ENCODE results near the gene MAPK8IP2. TPM values are rescaled to one million over a fixed set of nuclear protein-coding genes. Genes with fewer than 3 reads are reported as not detected.

The MAPK8IP2 gene
- total RNA-seq, 1 experiment from 2014 or later: 7.8 TPM

DNA sequence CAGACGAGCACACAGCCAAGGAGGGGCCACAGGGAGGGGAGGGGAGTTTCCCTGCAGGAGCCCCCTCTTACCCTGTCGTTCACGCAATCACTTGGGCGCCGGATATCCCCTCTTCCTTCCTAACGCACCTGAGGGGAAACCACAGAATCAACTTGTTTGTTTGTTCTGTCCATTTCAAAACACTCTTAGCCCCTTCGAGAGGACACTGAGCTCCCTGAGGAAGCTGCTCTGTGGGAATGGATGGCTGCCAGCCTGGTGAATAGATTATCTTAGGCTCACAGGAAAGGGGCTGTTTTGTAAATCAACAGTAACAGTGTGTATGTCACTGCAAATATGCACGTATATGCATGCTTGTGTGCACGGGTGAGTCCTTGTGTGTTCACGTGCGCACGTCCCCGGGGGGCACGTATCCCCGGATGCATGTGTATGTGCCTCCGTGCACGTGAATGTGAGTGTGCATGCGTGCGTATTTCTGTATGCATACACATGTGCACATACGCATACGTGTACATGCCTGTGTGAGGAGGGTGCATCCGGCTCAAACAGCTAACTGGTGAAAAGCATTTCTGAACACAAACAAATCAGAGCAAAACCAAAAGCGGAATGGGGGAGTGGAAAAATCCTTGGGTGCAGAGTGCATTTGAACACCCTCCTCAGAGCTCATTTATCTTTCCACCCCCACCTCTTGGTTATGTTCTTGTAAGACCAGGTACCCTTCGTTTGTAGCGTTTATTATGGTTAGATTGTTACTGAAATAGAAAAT lies 20.2 kb downstream of the MAPK8IP2 start:
- CTCF ChIA-PET: interaction anchor here (0.6 to 1.0 kb wide), 8 partner anchors 12 to 370 kb away, joined by 3 to 8 read pairs (median 4); partner anchors contain the start of genes CHKB, HDAC10, LMF2 and NCAPH2
- no peaks in the 10 kb centered on the region for H3K9me3 ChIP-seq (ENCODE audit: low read depth, low read length, poor library complexity, severe bottlenecking)
- no peaks in the 10 kb centered on the region for H3K36me3 ChIP-seq (ENCODE audit: insufficient read depth, low read length, poor library complexity, severe bottlenecking)
- POLR2A ChIA-PET (ENCODE audit: low non-redundant PET): interaction anchor here (0.5 kb wide), 1 partner anchor 383 kb away, joined by 4 read pairs; no protein-coding TSS in a partner anchor
- no peak overlapping the region for H3K27ac ChIP-seq (ENCODE audit: low read depth, low read length, poor library complexity, severe bottlenecking)
- no TSS peak for BruUV-seq (replicated peaks)
- H3K4me1 ChIP-seq (ENCODE audit: insufficient read depth, low read length, poor library complexity, severe bottlenecking): peaks cover 14% of the 10 kb centered on the region
- H3K27me3 ChIP-seq (replicated peaks; ENCODE audit: insufficient read depth, low read depth, low read length, poor library complexity): no peaks in the 10 kb centered on the region
- DNase-seq (ENCODE audit: low spot score): peak; percentile 91
- TF ChIP-seq, protein P1, sequence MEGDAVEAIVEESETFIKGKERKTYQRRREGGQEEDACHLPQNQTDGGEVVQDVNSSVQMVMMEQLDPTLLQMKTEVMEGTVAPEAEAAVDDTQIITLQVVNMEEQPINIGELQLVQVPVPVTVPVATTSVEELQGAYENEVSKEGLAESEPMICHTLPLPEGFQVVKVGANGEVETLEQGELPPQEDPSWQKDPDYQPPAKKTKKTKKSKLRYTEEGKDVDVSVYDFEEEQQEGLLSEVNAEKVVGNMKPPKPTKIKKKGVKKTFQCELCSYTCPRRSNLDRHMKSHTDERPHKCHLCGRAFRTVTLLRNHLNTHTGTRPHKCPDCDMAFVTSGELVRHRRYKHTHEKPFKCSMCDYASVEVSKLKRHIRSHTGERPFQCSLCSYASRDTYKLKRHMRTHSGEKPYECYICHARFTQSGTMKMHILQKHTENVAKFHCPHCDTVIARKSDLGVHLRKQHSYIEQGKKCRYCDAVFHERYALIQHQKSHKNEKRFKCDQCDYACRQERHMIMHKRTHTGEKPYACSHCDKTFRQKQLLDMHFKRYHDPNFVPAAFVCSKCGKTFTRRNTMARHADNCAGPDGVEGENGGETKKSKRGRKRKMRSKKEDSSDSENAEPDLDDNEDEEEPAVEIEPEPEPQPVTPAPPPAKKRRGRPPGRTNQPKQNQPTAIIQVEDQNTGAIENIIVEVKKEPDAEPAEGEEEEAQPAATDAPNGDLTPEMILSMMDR (conservative IDR thresholded peaks at IDR 0.05; ENCODE audit: low read depth, low read length): peak; percentile 76
- TF ChIP-seq EZH2 (IDR thresholded peaks at IDR 0.05; ENCODE audit: borderline replicate concordance, low read depth, low read length, poor library complexity, severe bottlenecking): no peak
- H3K4me3 ChIP-seq (ENCODE audit: low read depth, low read length, poor library complexity, severe bottlenecking): peak overlapping the region; percentile 39
- intact Hi-C loops (cut with micrococcal nuclease; ENCODE audit: unreplicated experiment): loop anchor here (1.0 to 5.0 kb wide), 3 partner anchors 44 to 473 kb away; no protein-coding TSS in a partner anchor

GRCh38 chr22:50621356-50621880 lies 20.8 kb downstream of the MAPK8IP2 start:
- Histone ChIP-seq H3K27me3 (replicated peaks; ENCODE audit: insufficient read depth, low read depth, low read length, poor library complexity) (no peaks in the 10 kb centered on the region), H3K36me3 (ENCODE audit: insufficient read depth, low read length, poor library complexity, severe bottlenecking) (no peaks in the 10 kb centered on the region), H3K4me1 (ENCODE audit: insufficient read depth, low read length, poor library complexity, severe bottlenecking) (peaks cover 14% of the 10 kb centered on the region), H3K4me3 (ENCODE audit: low read depth, low read length, poor library complexity, severe bottlenecking) (peak overlapping the region; percentile 39), H3K27ac (ENCODE audit: low read depth, low read length, poor library complexity, severe bottlenecking) (no peak overlapping the region), H3K9me3 (ENCODE audit: low read depth, low read length, poor library complexity, severe bottlenecking) (no peaks in the 10 kb centered on the region)
- CTCF ChIA-PET: no interaction called here
- intact Hi-C loops (cut with micrococcal nuclease; ENCODE audit: unreplicated experiment): loop anchor here (5.0 kb wide), 2 partner anchors 71 to 474 kb away; no protein-coding TSS in a partner anchor
- BruUV-seq (replicated peaks): no TSS peak
- POLR2A ChIA-PET (ENCODE audit: low non-redundant PET): no interaction called here
- no peak for TF ChIP-seq EZH2 (IDR thresholded peaks at IDR 0.05; ENCODE audit: borderline replicate concordance, low read depth, low read length, poor library complexity, severe bottlenecking)
- TF ChIP-seq, protein P1 (conservative IDR thresholded peaks at IDR 0.05; ENCODE audit: low read depth, low read length): no peak
- DNase-seq (ENCODE audit: low spot score): no peak

- intact Hi-C loops (cut with micrococcal nuclease; ENCODE audit: unreplicated experiment): loop anchor here (5.0 kb wide), 2 partner anchors 70 to 475 kb away; no protein-coding TSS in a partner anchor
- TF ChIP-seq, protein P1 (conservative IDR thresholded peaks at IDR 0.05; ENCODE audit: low read depth, low read length): peak; percentile 40; the same call in 1 of the 2 replicates
- no peak for TF ChIP-seq EZH2 (IDR thresholded peaks at IDR 0.05; ENCODE audit: borderline replicate concordance, low read depth, low read length, poor library complexity, severe bottlenecking)
- no peak for DNase-seq (ENCODE audit: low spot score)
- BruUV-seq (replicated peaks): no TSS peak
- H3K9me3 ChIP-seq (ENCODE audit: low read depth, low read length, poor library complexity, severe bottlenecking): no peaks in the 10 kb centered on the region
- no peaks in the 10 kb centered on the region for H3K27me3 ChIP-seq (replicated peaks; ENCODE audit: insufficient read depth, low read depth, low read length, poor library complexity)
- no peak overlapping the region for H3K27ac ChIP-seq (ENCODE audit: low read depth, low read length, poor library complexity, severe bottlenecking)
- no peaks in the 10 kb centered on the region for H3K36me3 ChIP-seq (ENCODE audit: insufficient read depth, low read length, poor library complexity, severe bottlenecking)
- no peak overlapping the region for H3K4me3 ChIP-seq (ENCODE audit: low read depth, low read length, poor library complexity, severe bottlenecking)
- peaks cover 15% of the 10 kb centered on the region for H3K4me1 ChIP-seq (ENCODE audit: insufficient read depth, low read length, poor library complexity, severe bottlenecking)
- ChIA-PET CTCF (no interaction called here), POLR2A (ENCODE audit: low non-redundant PET) (no interaction called here)
These were observed 21.5 kb downstream of the MAPK8IP2 start for GRCh38 chr22:50621948-50622722.
